Stimulated activated CD8-positive, alpha-beta memory T cell treated with anti-CD3 and anti-CD28 coated beads, Interleukin-15, amount 100 ng/mL, for 1 hour (primary cell): ENCODE results near the gene MSH5.
"Not testable (repeated sequence)": the region's sequence is repeated elsewhere in the genome, so short reads cannot be mapped to it uniquely, and the experiment has no call there.

ENCODE experiments used
- DNase-seq: peaks from one replicate; pipeline ENCODE4 v3.0.0-alpha.2; 2020; ENCODE audit warnings: low read depth

The MSH5 gene

GRCh38 chr6:31739639-31740396 is at the start of gene MSH5:
MSH5 (plus strand) TSS chr6:31740005; CDS start chr6:31740467, 462 bp downstream.
- peak; percentile 88 for DNase-seq

DNA sequence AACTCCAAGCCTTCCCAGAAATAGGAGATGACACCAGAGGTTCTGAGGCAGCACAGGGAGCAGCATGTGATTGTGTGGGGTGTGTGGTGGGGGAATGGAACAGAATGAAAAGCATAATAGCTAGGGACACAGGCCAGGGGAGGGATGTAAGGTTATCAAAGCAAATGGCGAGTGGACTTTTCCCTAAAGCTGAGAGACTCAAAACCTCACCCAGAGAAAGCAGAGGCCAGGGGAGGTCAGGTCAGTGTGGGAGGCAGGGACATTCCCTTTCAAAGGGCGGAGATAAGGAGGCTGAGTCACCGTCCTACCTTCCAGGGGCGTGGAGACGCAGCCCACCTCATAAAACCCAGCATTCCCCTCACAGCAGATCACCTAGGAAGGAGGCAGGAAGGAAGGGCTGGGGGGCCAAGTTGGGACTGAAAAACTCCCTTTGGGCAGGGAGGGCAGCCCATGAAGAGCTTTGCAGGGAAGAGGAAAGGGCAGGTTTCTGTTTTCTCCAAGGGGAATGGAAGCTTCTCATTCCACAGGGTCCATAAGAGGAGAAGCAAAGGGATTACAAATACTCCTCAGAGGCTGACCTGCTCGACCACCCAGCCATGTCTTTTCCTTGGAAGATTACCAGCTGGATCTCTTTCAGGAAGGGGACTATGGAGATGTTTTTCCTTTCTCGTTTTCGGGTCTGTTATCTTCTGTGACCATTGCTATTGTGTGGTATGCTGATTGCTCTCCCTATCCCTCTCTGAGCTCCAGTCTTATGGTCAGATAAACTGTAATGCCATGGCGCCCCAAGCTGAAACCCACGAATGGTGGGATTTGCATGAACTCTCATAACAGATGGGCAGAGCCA is 49.4 kb upstream of the MSH5 start:
- no peak for DNase-seq

DNA sequence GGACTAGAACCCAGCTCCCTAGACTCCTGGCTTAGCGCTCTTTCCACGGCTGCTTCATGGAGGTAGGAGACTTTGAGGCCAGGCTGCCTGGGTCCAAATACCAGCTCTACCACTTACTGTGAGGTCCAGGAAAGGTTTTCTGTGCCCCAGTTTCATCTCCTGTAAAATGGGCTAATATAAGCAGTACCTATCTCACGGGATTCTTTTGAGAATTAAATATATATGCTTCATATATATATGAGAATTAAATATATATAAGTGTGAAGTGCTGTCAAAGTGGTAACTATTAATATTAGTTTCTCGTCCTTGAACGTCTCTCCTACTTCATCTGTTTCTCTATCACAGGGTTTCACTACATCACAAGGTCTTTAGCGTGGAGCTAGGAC is 48.7 kb upstream of the MSH5 start:
- no peak for DNase-seq

DNA sequence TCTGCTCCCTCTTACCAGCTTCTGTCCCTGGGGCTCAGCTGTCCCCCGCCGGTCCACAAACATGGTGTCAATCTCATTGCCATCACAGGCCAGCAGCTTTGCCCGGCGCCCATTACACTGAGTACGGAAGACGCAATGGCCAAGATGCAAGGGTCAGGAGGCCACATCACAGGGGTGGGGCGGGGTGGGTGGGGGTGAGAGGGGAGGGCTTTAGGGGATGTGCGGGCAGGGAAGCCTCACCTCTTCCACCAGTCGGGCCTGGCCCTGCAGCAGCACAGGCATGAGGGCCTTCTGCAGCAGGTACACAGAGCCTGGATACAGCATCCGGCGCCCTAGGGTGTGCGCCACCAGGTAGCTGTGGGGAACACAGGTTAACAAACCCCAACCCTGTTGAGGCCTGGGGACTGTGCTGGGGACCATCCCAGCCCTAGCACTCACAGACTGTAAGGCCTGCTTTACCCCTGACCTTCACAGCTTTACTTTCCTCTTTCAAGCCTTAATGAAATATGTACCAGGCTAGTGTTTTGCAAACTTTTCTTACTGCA is 48.2 kb upstream of the MSH5 start:
- no peak for DNase-seq

GRCh38 chr6:31692353-31692752 is 47.5 kb upstream of the MSH5 start:
- DNase-seq, result no peak

DNA sequence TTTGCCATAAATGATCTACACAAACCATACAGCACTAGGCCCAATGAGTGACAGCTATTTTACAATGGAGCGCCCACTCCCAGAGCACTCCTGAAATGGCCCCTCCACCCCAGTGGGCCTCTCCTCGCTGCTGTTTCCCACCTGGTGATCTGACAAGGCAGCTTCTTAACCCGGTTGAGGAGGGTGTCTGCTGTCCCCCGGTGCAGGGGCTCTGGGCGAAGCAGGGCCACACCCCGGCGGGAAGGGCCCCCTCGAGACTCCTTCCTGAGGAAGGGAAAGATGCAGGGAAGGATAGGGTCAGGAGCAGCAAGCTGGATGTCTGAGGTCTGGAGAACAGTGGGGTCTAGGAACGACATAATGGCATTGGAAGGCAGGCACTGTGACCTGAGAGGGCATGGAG is 46.9 kb upstream of the MSH5 start:
- no peak for DNase-seq

DNA sequence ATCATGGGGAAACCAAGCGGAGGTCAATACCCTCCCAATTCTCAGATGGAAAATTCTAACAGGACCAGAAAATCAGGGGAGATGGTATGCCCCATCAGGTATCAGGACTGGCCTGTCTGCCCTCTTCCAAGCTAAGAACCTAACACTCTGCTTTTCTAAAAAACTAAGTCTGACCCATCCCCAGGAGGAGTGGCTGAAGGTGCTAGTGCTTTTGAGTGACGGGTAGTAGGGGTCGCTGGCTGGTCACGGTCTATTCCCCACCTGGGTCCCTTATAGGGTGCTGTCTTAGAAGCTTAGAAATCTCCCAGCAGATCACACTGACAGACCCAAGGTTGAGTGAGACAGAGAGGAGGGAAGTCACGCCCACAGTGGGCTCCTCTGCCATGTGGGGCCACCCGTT is 46.3 kb upstream of the MSH5 start:
- no peak for DNase-seq

GRCh38 chr6:31697555-31697954 is 42.2 kb upstream of the MSH5 start:
- DNase-seq, result no peak

DNA sequence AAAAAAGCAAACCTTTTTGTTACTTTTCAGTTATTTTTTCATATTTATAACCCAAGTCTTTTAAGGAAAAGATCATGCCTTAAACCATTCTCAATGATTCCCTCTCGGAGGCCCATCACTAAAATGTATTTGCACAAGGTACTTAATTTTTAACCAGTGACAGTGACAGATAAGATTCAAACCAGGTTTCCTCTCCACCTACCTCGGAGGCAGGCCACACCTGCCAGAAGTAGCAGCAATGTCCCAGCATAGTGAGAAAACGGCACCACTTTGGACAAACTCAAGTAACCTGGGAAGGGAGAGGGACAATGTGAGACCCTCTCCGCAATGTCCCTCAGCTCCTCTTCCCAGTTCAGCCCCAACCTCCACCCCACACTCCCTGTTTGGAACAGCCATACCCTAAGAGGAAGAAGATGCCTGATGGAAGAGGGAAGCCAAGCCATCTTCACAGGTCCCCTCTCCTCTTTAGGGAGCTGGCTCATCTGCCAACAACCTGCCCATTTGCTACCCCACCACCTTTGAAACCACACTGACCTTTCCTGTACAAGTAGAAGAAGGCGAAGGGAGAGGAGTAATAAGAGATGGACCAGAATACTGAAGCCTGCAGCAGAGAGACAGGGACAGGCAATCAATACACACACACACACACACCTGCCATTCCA is 38.9 kb upstream of the MSH5 start:
- no peak for DNase-seq

DNA sequence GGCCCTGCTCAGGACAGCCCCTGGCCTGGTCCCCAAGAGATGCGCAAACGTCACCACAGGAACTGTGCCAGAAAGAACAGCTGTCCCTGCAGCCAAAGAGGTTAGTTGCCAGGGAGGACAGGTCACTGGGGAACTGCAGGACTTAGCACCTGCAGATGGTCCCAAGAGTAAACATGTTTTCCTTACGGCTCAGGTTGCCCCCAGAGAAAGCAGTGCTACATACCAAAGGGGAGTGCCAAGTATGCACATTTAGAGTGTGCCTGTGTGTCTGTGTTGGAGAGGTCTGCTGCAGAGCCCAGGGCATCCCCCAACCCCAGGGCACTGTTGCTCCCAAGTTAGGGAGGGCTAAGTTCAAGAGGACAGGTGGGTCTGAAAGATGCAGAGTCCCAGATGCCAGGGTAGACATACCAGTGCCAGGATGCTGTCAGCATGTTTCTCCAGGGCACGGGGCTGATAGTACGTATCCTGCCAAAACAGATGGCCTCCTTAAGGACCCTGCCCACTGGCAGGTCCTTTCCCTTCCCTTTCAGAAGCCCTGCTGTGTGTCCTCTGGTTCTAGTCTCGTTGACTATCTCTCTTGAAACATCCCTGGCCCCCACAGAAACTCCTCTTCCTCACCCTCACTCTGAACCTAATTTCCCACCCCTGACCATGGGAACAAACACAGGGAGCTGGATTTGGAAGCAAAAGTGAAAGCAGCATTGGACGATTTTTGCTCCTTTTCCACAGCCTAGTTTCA is 38.0 kb upstream of the MSH5 start:
- no peak for DNase-seq

- no peak for DNase-seq
These were observed 37.4 kb upstream of the MSH5 start for GRCh38 chr6:31702405-31702818.

DNA sequence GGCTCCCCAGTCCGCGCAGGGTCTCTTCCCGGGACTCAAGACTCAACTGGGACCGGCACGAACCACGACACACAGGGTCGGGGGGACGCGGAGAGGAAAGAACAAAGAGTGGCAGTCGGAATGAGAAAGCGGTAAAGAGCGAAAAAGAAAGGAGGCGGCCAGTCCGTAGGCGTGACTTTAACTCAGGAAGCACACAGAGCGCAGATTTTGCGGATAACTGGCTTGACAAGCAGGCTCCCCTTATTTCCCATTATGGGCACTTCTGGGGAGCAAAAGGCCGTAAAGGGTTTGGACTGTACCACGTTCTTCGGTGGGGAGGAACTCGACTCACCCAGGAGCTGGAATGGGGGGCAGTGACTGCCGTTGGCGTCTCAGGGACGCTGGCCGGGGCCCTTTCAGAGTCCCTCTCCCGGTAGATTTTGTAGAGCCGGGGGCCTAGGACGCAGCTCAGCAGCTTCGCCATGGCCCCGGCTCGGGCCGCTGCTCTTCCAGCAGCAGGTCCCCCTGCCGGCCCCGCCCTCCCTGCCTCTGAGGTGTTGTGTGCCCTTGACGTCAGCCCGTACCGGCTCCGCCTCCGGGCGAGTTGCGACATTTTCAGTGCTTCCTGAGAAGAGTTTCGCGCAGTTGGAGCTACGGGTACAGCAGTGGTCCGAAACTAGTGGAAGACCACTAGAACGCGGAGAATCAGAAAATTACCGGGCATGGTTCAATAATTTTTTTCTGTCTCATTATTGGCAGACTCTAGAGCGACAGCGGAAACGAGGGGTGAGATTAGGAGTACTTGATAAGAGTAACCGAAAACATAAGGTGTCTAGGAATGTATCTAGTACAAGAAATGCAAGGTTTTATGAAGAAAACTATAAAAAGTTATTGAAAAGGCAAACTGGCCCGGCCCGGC is 36.7 kb upstream of the MSH5 start, which contains the start of gene ABHD16A:
Gene ABHD16A, minus strand, starts transcription at position 506 of the 898 bp plus-strand sequence. Its CDS starts 43 bp downstream, at position 463.
- peak; percentile 95 for DNase-seq

GRCh38 chr6:31705931-31706330 is 33.9 kb upstream of the MSH5 start:
- no peak for DNase-seq

DNA sequence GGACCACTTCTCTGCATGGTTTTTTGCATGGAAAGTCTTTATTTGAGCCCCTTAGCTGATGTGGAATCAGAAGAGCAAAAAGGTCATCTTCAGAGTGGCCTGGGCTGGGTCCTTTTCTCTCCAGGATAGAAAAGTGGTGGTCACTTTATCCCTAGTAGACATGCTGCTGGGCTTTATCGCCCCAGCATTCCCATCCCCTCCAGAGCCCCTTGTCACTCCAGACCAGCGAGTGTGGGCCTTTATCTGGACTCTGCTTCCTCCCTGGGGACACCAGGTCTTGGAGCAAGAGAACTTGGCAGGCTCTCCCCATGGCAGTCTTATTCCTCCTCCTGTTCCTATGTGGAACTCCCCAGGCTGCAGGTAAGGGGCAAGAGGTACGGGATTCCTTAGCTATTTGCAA is 33.2 kb upstream of the MSH5 start, which contains the start of gene LY6G6F:
Gene LY6G6F, plus strand, starts transcription at position 268 of the 400 bp plus-strand sequence. Its CDS starts 41 bp downstream, at position 309.
- DNase-seq, result no peak

GRCh38 chr6:31707701-31708100 is 32.1 kb upstream of the MSH5 start:
- no peak for DNase-seq

DNA sequence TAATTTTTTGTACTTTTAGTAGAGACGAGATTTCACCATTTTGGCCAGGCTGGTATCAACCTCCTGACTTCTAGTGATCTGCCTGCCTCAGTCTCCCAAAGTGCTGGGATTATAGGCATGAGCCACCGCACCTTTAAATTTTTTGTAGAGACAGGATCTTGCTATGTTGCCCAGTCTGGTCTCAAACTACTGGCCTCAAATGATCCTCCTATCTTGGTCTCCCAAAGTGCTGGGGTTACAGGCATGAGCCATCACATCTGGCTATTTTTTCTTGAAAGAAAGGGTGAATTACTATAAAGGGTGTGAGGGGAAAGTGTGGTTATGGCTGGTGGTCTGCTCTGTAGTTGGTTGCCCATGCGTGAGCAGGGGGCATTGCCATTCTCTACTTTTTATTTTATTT is 31.6 kb upstream of the MSH5 start:
- DNase-seq, result no peak

DNA sequence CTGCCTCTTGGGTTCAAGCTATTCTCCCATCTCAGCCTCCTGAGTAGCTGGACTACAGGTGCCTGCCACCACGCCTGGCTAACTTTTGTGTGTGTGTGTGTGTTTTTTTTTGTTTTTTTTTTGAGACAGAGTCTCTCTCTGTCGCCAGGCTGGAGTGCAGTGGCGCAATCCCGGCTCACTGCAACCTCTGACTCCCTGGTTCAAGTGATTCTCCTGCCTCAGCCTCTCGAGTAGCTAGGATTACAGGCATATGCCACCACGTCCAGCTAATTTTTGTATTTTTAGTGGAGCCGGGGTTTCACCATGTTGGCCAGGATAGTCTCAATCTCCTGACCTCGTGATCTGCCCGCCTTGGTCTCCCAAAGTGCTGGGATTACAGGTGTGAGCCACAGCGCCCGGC is 30.6 kb upstream of the MSH5 start:
- not testable (repeated sequence) for DNase-seq

DNA sequence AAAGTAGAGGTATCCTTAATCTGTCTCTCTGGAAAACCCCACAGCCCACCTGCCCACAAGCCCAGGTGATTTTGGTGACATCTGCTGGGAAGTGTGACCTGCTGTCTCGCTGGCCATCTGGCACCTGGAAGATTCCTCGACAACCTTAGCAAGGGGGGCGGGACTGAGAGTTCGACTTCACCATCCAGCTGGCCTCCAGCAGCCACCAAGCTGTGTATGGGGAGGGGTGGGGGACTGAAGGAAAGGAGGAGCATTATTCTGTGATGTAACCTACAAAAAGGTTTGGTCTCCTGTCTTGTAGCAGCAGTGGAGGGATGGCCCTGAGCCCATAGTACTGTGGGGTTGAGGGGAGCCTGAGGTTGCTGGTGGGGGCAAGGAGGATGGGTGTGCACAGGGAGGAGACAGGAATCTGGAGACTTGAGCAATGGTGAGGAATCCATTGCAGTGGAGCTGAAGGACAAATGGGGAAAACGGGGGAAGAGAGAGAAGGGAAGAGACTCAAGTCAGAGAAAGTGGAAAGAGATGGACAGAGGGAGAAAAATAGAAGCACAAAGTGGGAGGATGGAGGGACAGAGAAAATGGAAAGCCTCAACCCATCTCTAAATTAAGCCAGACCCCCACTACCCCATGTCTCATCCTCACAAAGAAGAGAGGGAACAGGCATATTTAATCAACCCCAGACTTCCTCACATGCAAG is 29.1 kb upstream of the MSH5 start:
- no peak for DNase-seq

- no peak for DNase-seq
These were observed 28.6 kb upstream of the MSH5 start for GRCh38 chr6:31711233-31711632.

DNA sequence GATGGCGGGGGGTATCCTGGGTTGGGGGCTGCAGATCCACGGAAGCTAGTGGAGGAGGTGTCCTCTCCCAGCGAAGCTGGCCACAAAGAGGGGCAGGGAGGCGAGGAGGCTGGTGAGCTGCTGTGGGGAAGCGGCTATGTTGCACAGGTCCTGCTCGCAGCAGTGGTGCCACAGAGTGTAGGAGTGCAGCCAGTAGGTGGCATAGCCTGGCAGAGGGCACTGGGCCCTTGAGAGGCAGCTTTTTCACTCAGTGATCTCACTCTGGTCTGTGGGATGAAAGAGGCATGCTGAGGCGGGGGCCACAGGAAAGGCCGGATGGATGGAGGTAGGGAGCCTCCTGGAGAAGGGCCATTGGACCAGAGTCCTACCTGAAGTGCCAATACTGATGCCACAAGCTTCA is 27.5 kb upstream of the MSH5 start:
- no peak for DNase-seq
